CD4-positive, alpha-beta T cell (primary cell): ENCODE data around the gene MRPS33. TPM values are rescaled to one million over a fixed set of nuclear protein-coding genes. Genes with fewer than 3 reads are reported as not detected.

Experiments
- ATAC-seq: fragments of 200-7000 bp; cut with Tn5 transposase; one replicate; pipeline ENCODE4 v1.10.0; 2022; ENCODE audit warnings: mild to moderate bottlenecking; ENCODE audit not compliant: poor library complexity
- CTCF ChIA-PET: fragments of 350-600 bp; sonication (Branson Sonifier 250); formaldehyde crosslinking; loops from one replicate; lab custom pipeline; 2021; ENCODE audit warnings: antibody characterized with exemption, inconsistent platforms; lab: Charles Lee
- POLR2A ChIA-PET: fragments of 350-600 bp; sonication (Branson Sonifier 250); formaldehyde crosslinking; loops from one replicate; lab custom pipeline; 2021; ENCODE audit warnings: antibody characterized with exemption, inconsistent platforms; lab: Charles Lee
- DNase-seq, 14 experiments: peaks; one replicate each; pipeline ENCODE4 v3.0.0-alpha.2; 2013 to 2020; ENCODE audit warnings: mixed read lengths in 2 of 14
- H3K27ac ChIP-seq, 2 donors: one replicate each; pipeline versions ENCODE4 v1.5.1 to v1.7.0; 2013; ENCODE audit warnings: low read length in 2 of 2, low read depth in 1 of 2, mild to moderate bottlenecking in 1 of 2
- H3K27me3 ChIP-seq, 2 experiments: 1 replicate in 1 of 2; 2 replicates in 1 of 2; pipeline versions ENCODE4 v1.6.1 to v1.7.0; 2013; ENCODE audit warnings: low read length in 2 of 2, control low read depth in 1 of 2, mild to moderate bottlenecking in 1 of 2, moderate library complexity in 1 of 2; ENCODE audit not compliant: insufficient read depth in 2 of 2, control insufficient read depth in 1 of 2
- H3K36me3 ChIP-seq: one replicate; pipeline ENCODE4 v1.6.1; 2013; ENCODE audit warnings: low read length, control low read depth; ENCODE audit not compliant: insufficient read depth
- H3K4me1 ChIP-seq: one replicate; pipeline ENCODE4 v1.6.1; 2013; ENCODE audit warnings: low read length, control low read depth; ENCODE audit not compliant: insufficient read depth
- H3K4me3 ChIP-seq: one replicate; pipeline ENCODE4 v1.5.1; 2013; ENCODE audit warnings: mild to moderate bottlenecking, low read length, moderate library complexity
- H3K9me3 ChIP-seq, 2 experiments: 1 replicate in 1 of 2; 2 replicates in 1 of 2; pipeline versions ENCODE4 v1.6.1 to v1.7.0; 2013; ENCODE audit warnings: low read length in 2 of 2, mild to moderate bottlenecking in 2 of 2, control low read depth in 1 of 2, moderate library complexity in 1 of 2; ENCODE audit not compliant: control insufficient read depth in 1 of 2, insufficient read depth in 1 of 2
- H3K27ac Mint-ChIP-seq: one replicate; pipeline ENCODE4 v1.8.0; 2020; ENCODE audit warnings: mixed read lengths
- H3K27me3 Mint-ChIP-seq: one replicate; pipeline ENCODE4 v1.8.0; 2021; ENCODE audit warnings: mixed read lengths
- H3K36me3 Mint-ChIP-seq: one replicate; pipeline ENCODE4 v1.8.0; 2021; ENCODE audit warnings: low read depth, mixed read lengths
- H3K4me1 Mint-ChIP-seq: one replicate; pipeline ENCODE4 v1.8.0; 2021; ENCODE audit warnings: low read depth, mixed read lengths
- H3K4me3 Mint-ChIP-seq: one replicate; pipeline ENCODE4 v1.8.0; 2020; ENCODE audit warnings: mild to moderate bottlenecking, mixed read lengths
- H3K9me3 Mint-ChIP-seq: one replicate; pipeline ENCODE4 v1.8.0; 2020; ENCODE audit warnings: mixed read lengths
- intact Hi-C, 2 experiments: fragments of 100-400 bp; cut with DNase I in 1 of 2; cut with micrococcal nuclease in 1 of 2; formaldehyde crosslinking; loops; one replicate each; pipeline versions ENCODE4 v1.15.1 to v1.9.0; 2023 to 2025; cut with DNase I, micrococcal nuclease
- total RNA-seq, 174 experiments: library from RNA in 2 of 174; stranded (reverse) in 2 of 174; gene quantifications; one replicate each; pipeline ENCODE4 v1.2.3 and lab custom pipeline; 2021 to 2026
- TF ChIP-seq, protein P1 (sequence below): fragments of 200-600 bp; IDR thresholded peaks from one replicate; pipeline ENCODE4 v1.8.0; 2022; ENCODE audit warnings: antibody characterized with exemption, mild to moderate bottlenecking

MRPS33 gene
- total RNA-seq, 2 experiments from 2014 or later: 21.7 to 24.3 TPM

DNA sequence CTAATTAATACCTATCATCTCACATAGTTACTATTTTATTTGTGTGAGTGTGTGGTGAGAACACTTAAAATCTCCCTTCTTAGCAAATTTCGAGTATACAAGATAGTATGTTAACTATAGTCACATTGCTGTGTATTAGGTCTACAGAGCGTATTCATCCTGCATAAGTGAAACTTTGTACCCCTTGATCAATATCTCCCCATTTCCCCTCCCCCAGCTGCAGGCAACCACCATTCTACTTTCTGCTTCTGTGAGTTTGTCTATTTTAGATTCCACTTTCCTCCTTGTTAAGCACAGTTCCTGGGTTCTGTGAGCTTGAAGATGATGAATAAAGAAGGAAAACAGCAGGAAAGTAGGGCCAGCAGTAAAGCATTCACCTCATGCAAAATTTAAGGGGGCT, 42.4 kb downstream of the MRPS33 start:
- ATAC-seq (no peak), DNase-seq (no peak)
- ChIA-PET POLR2A (no interaction called here), CTCF (no interaction called here)
- Histone ChIP-seq H3K4me3 (no peak overlapping the region), H3K36me3 (no peaks in the 10 kb centered on the region), H3K27ac (no peak overlapping the region), H3K9me3 (no peaks in the 10 kb centered on the region), H3K27me3 (peaks cover 0 to 3% of the 10 kb centered on the region in 2 experiments), H3K4me1 (no peaks in the 10 kb centered on the region)
- no peaks in the 10 kb centered on the region for H3K4me1 Mint-ChIP-seq
- no peaks in the 10 kb centered on the region for H3K9me3 Mint-ChIP-seq
- peaks cover 7% of the 10 kb centered on the region for H3K27me3 Mint-ChIP-seq
- H3K36me3 Mint-ChIP-seq: no peaks in the 10 kb centered on the region
- TF ChIP-seq, protein P1, sequence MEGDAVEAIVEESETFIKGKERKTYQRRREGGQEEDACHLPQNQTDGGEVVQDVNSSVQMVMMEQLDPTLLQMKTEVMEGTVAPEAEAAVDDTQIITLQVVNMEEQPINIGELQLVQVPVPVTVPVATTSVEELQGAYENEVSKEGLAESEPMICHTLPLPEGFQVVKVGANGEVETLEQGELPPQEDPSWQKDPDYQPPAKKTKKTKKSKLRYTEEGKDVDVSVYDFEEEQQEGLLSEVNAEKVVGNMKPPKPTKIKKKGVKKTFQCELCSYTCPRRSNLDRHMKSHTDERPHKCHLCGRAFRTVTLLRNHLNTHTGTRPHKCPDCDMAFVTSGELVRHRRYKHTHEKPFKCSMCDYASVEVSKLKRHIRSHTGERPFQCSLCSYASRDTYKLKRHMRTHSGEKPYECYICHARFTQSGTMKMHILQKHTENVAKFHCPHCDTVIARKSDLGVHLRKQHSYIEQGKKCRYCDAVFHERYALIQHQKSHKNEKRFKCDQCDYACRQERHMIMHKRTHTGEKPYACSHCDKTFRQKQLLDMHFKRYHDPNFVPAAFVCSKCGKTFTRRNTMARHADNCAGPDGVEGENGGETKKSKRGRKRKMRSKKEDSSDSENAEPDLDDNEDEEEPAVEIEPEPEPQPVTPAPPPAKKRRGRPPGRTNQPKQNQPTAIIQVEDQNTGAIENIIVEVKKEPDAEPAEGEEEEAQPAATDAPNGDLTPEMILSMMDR: no peak
- H3K4me3 Mint-ChIP-seq: no peak overlapping the region
- no peak overlapping the region for H3K27ac Mint-ChIP-seq
- intact Hi-C loops: no loop called here

DNA sequence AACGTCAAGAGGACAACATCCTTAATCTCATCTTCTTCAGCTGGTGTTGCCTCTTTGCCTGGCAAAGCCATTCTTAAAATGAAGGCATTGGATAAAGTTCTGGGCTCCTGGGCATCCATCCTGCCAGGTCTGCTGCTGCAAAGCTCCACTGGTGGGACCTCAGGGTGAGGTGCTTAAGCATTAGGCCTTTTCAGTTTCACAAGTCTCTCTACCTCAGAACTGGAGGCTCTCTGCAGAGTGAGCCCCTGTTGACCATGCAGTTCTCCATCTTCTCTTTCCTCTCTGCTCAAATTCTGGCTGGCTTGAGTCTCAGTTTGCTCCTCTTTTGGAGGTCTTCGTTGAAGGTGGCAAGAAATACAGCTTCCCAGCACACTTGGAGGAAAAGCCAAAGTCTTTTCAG, 47.3 kb downstream of the MRPS33 start:
- ATAC-seq: no peak
- ChIA-PET CTCF (no interaction called here), POLR2A (no interaction called here)

GRCh38 chr7:140966561-140967233, 48.1 kb downstream of the MRPS33 start:
- CTCF ChIA-PET: no interaction called here
- H3K4me3 Mint-ChIP-seq: no peak overlapping the region
- H3K36me3 Mint-ChIP-seq: no peaks in the 10 kb centered on the region
- peaks cover 0 to 3% of the 10 kb centered on the region in 2 experiments for H3K27me3 ChIP-seq
- H3K27me3 Mint-ChIP-seq: no peaks in the 10 kb centered on the region
- POLR2A ChIA-PET: no interaction called here
- no peaks in the 10 kb centered on the region for H3K4me1 Mint-ChIP-seq
- H3K9me3 ChIP-seq: no peaks in the 10 kb centered on the region
- DNase-seq (peak in 1 of 14 experiments; percentile 7), ATAC-seq (no peak)
- H3K27ac ChIP-seq: no peak overlapping the region
- TF ChIP-seq, protein P1: no peak
- no peaks in the 10 kb centered on the region for H3K9me3 Mint-ChIP-seq
- no peaks in the 10 kb centered on the region for H3K4me1 ChIP-seq
- no peaks in the 10 kb centered on the region for H3K36me3 ChIP-seq
- no peak overlapping the region for H3K4me3 ChIP-seq
- intact Hi-C loops: no loop called here
- H3K27ac Mint-ChIP-seq: no peak overlapping the region

More for the DNA sequence above, 47.3 kb downstream of the MRPS33 start:
- H3K4me1 ChIP-seq: no peaks in the 10 kb centered on the region
- no peaks in the 10 kb centered on the region for H3K36me3 Mint-ChIP-seq
- H3K27ac ChIP-seq: no peak overlapping the region
- no peak overlapping the region for H3K4me3 ChIP-seq
- peaks cover 0 to 3% of the 10 kb centered on the region in 2 experiments for H3K27me3 ChIP-seq
- TF ChIP-seq, protein P1: no peak
- no peaks in the 10 kb centered on the region for H3K36me3 ChIP-seq
- intact Hi-C loops: no loop called here
- no peak for DNase-seq
- H3K9me3 Mint-ChIP-seq: no peaks in the 10 kb centered on the region
- no peak overlapping the region for H3K27ac Mint-ChIP-seq
- no peaks in the 10 kb centered on the region for H3K27me3 Mint-ChIP-seq
- no peaks in the 10 kb centered on the region for H3K4me1 Mint-ChIP-seq
- no peak overlapping the region for H3K4me3 Mint-ChIP-seq
- H3K9me3 ChIP-seq: no peaks in the 10 kb centered on the region
